Cardiac muscle cell (in vitro differentiated cells and primary cell): ENCODE results near the gene NPL. TPM values are rescaled to one million over a fixed set of nuclear protein-coding genes. Genes with fewer than 3 reads are reported as not detected.

Experiments used
- DNase-seq, 2 donors: peaks; one replicate each; pipeline versions ENCODE4 v3.0.0 to v3.0.0-alpha.2; 2010 to 2017; ENCODE audit warnings: low read depth in 1 of 2, low spot score in 1 of 2
- H3K27ac ChIP-seq: fragments of 200-600 bp; sonication (generic); 2 replicates; pipeline ENCODE4 v1.5.1; 2016
- H3K27me3 ChIP-seq: fragments of 200-600 bp; sonication (generic); 2 replicates; pipeline ENCODE4 v1.6.0; 2016; ENCODE audit warnings: control low read depth
- H3K36me3 ChIP-seq: fragments of 200-600 bp; sonication (generic); 2 replicates; pipeline ENCODE4 v1.5.1; 2016; ENCODE audit warnings: control low read depth
- H3K4me1 ChIP-seq: fragments of 200-600 bp; sonication (generic); 2 replicates; pipeline ENCODE4 v1.8.1; 2017; ENCODE audit warnings: low read depth, mild to moderate bottlenecking, mixed run types
- H3K4me3 ChIP-seq: fragments of 200-600 bp; sonication (generic); 2 replicates; pipeline ENCODE4 v1.5.1; 2016; ENCODE audit warnings: mild to moderate bottlenecking
- H3K9me3 ChIP-seq: fragments of 200-600 bp; sonication (generic); 2 replicates; pipeline ENCODE4 v1.5.1; 2017; ENCODE audit warnings: low read depth, mild to moderate bottlenecking, control low read depth
- polyA plus RNA-seq: library from polyadenylated mRNA; unstranded; fragments of >200 nt; fragmentation: Nextera tagmentation; extraction: Ambion mirVana; gene quantifications from 2 replicates; pipeline ENCODE4 v1.2.1, GENCODE V29; 2016
- total RNA-seq: library from RNA; depleted of rRNA; stranded (reverse); fragments of >200 nt; gene quantifications from 2 replicates; pipeline ENCODE4 v1.2.3, GENCODE V29; 2016
- TF ChIP-seq, protein P1 (sequence below): IDR thresholded peaks from 2 replicates; pipeline ENCODE4 v1.5.1; 2012; ENCODE audit warnings: low read depth, mild to moderate bottlenecking, low read length

Gene NPL
- total and polyA plus RNA-seq, 2 experiments from 2014 or later: 0.66 to 1.9 TPM

DNA sequence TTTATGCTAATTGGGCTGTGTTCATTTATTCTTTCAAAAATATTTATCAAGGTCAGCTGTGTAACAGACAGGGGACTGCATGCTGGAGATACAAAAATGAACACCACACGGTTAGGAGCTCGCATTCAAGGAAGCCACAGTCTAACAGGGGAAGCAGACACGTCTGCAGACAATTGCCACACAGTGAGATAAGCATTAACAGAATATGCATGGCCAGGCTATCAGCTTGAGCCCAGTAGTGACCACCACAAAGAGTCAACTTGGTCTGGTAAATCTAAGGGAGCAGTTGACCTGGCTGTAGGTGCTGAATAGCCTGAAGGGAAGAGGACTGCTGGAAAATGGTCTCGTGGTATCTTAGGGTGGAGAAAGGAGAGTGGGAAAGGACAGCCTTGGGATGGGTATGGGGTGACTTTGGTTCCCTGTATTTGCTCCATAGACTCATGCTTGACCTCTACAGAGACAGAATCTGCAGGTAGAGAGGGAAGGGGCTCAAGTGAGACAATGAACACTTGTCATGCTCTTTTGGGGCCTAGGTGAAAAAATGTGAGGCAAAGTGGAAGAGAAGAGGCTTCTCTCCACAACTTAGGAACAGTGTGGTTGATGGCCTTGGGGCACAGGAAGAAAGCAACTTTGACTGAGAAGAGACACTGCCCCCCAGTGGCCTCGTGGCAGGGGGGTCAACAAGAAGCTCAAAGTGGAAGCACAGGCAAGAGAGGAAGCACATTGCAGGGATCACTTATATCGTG is 7.6 kb upstream of the NPL start:
- H3K4me1 ChIP-seq: no peaks in the 10 kb centered on the region
- H3K27ac ChIP-seq: no peak overlapping the region
- peaks cover 2% of the 10 kb centered on the region for H3K27me3 ChIP-seq
- H3K4me3 ChIP-seq: no peak overlapping the region
- DNase-seq: peak; percentile 79 to 81
- H3K9me3 ChIP-seq: no peaks in the 10 kb centered on the region
- H3K36me3 ChIP-seq: no peaks in the 10 kb centered on the region
- TF ChIP-seq, protein P1, sequence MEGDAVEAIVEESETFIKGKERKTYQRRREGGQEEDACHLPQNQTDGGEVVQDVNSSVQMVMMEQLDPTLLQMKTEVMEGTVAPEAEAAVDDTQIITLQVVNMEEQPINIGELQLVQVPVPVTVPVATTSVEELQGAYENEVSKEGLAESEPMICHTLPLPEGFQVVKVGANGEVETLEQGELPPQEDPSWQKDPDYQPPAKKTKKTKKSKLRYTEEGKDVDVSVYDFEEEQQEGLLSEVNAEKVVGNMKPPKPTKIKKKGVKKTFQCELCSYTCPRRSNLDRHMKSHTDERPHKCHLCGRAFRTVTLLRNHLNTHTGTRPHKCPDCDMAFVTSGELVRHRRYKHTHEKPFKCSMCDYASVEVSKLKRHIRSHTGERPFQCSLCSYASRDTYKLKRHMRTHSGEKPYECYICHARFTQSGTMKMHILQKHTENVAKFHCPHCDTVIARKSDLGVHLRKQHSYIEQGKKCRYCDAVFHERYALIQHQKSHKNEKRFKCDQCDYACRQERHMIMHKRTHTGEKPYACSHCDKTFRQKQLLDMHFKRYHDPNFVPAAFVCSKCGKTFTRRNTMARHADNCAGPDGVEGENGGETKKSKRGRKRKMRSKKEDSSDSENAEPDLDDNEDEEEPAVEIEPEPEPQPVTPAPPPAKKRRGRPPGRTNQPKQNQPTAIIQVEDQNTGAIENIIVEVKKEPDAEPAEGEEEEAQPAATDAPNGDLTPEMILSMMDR: peak; percentile 79

DNA sequence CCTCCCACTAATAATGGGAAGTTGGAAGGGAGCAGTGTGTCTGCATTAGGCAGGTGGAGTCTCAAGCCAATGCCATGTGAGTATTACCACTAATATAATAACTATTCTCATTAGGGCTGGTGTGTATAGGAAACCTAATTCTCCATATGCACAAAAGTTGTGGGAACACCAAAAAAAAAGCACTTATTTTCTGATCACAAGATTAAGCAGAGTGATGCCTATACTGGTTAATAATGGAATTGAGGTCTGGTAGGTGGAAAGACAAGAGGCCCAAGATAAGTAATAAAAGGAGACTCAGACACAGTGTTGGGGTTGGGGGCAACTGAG is 7.0 kb upstream of the NPL start:
- Histone ChIP-seq H3K4me1 (no peaks in the 10 kb centered on the region), H3K36me3 (no peaks in the 10 kb centered on the region), H3K4me3 (no peak overlapping the region), H3K27me3 (peaks cover 8% of the 10 kb centered on the region), H3K27ac (no peak overlapping the region), H3K9me3 (no peaks in the 10 kb centered on the region)
- TF ChIP-seq, protein P1: no peak
- DNase-seq: no peak

DNA sequence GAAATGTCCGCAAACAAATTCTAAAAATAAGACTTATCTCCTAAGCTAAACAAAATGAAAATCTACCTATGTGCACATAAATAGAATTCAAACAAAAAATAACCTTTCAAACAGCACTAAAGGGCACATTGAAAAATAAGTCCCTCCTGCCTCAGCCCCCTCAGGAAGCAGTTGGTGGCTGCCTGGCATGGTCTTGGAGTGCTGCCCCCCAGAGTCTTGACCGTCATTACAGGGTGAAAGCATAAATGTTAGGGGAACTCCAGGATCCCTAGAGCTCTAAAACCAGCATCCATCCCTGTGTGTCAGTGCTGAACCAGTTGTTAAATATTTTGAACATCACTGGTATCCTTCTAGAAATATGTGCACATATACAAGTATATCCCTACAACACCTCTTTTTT is 6.5 kb upstream of the NPL start:
- Histone ChIP-seq H3K4me1 (no peaks in the 10 kb centered on the region), H3K9me3 (no peaks in the 10 kb centered on the region), H3K36me3 (no peaks in the 10 kb centered on the region), H3K27me3 (peaks cover 13% of the 10 kb centered on the region), H3K27ac (no peak overlapping the region), H3K4me3 (no peak overlapping the region)
- TF ChIP-seq, protein P1: no peak
- peak in 1 of 2 donors; percentile 26 for DNase-seq

DNA sequence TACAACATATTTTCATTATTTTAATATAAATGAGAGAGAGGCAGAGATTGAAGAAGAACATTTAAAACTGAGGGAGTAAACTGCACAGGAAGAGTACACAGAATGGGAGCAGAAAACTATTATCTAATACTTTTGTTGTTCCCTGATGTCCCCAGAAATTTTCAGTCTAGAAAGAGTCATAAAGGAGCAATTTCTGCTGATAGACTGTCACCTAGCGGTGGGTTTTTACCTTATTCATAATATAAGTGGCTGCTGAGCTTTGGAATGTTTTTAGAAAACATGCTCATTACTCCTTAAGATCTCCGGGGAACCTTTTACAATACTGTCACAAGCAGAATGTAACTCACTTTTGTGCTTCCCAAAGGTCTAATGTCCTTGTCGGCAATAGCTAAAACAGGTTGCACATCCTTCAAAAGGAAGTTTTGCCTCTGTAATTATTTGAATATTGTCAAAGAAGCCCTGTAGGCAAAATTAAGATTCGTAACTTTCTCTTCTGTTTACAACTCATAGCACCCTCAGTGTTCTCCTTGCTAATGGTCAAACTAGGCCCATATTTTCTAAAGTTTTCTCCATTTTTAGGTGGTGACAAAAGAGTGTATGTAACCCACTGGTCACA is 4.9 kb upstream of the NPL start:
- DNase-seq: peak; percentile 65 to 66

DNA sequence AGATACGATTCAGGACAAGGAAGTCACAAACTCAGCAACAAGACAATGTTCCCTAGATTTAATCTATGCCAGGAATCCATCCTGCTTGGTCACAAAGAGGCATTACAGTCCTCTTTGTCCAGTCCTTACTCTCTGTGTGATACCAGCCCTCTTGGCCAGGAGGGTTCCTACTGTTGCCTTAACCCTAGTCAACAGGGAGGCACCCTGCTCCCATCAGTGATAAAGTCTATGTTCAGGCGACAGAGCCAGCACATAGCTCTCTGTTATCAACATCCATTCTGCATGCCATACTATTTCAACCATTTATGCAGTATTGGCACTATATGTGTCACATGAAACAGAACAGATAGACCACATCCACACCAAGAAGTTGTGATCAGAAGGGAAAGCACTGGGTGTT is 4.4 kb upstream of the NPL start:
- H3K9me3 ChIP-seq: no peaks in the 10 kb centered on the region
- H3K27me3 ChIP-seq: peaks cover 26% of the 10 kb centered on the region
- TF ChIP-seq, protein P1: no peak
- H3K4me1 ChIP-seq: no peaks in the 10 kb centered on the region
- no peaks in the 10 kb centered on the region for H3K36me3 ChIP-seq
- DNase-seq: no peak
- H3K4me3 ChIP-seq: no peak overlapping the region
- no peak overlapping the region for H3K27ac ChIP-seq

More for the DNA sequence above, 4.9 kb upstream of the NPL start:
- TF ChIP-seq, protein P1: peak; percentile 79
- no peak overlapping the region for H3K4me3 ChIP-seq
- no peak overlapping the region for H3K27ac ChIP-seq
- no peaks in the 10 kb centered on the region for H3K4me1 ChIP-seq
- no peaks in the 10 kb centered on the region for H3K36me3 ChIP-seq
- H3K27me3 ChIP-seq: peaks cover 26% of the 10 kb centered on the region
- H3K9me3 ChIP-seq: no peaks in the 10 kb centered on the region
